Measurements from ENCODE around the gene DLST.
A peak's percentile ranks its signal among the peaks of the same experiment; 100 is the strongest.

DLST gene

GRCh38 chr14:74945261-74945851 is 63.6 kb downstream of the DLST start:
- no peak for DNase-seq

GRCh38 chr14:74945852-74946658 is 64.3 kb downstream of the DLST start:
- DNase-seq = peak; percentile 71

DNA sequence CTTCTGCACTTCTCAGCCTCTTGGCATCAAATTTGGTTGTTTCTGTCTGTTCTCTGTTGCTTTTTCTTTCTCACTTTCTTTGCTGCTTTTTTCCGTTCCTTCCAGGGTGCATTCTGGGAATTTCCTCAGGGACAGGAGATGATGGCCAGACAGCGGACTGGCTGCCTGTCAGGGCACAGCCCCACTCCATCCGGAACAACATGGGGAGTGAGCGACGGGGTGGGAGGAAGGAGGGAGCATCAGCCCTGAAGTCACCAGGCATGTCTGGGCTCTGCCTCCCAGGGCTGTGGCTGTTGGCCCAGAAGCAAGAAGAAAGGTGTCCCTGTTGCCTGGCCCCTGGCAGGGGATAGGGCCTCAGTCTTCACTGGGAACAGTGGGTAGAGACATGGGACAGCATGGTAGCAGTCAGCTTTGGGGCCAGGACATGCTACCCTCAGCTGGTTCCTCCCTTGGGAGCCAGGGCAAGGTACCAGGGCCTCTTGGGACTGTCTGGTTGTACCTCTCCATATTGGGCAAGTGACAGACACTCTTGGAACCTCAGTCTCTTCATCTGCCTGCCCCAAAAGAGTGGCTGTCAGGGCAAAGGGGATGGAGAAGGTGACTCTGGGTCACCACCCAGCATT is 65.1 kb downstream of the DLST start:
- no peak for DNase-seq

DNA sequence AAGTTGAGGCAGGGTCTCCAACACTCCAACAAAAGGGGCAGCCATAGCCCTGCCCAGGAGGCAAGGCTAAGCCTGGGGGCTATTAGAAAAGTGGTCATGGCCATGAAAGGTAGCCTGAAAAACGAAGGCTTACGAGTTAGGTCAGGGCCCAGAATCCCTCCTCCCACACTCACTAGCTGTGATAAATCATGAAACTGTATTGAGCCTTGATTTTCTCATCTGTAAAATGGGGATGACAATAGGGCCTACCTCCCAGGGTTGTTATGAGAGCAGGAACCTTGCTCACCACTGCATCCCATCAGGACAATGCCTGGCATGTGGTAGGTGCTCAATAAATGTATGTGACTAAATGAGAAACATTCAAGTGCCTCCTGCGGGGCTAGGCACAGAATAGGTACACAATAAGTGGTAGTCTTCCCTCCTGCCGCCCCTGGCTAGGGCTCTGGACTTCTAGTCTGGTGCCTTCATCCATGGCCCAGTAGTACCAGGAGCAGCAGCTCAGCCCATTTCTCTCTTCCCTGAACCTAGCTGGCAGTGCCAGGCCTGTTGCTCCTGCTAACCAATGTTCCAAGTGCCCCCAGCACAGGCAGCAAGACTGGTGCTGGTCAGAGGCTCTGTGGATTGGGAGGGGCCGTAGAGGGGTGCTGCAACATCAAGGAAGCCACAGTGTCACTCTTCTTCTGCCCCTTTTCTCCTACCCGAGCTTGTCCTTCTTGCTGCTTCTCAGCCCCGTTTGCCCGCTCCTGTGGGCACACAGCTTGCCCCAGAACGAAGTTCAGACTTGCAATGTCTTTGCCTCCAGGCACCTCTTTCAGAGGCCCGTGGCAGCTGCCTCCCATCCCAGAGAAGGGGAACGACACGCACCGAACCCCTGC is 65.9 kb downstream of the DLST start:
- no peak for DNase-seq

DNA sequence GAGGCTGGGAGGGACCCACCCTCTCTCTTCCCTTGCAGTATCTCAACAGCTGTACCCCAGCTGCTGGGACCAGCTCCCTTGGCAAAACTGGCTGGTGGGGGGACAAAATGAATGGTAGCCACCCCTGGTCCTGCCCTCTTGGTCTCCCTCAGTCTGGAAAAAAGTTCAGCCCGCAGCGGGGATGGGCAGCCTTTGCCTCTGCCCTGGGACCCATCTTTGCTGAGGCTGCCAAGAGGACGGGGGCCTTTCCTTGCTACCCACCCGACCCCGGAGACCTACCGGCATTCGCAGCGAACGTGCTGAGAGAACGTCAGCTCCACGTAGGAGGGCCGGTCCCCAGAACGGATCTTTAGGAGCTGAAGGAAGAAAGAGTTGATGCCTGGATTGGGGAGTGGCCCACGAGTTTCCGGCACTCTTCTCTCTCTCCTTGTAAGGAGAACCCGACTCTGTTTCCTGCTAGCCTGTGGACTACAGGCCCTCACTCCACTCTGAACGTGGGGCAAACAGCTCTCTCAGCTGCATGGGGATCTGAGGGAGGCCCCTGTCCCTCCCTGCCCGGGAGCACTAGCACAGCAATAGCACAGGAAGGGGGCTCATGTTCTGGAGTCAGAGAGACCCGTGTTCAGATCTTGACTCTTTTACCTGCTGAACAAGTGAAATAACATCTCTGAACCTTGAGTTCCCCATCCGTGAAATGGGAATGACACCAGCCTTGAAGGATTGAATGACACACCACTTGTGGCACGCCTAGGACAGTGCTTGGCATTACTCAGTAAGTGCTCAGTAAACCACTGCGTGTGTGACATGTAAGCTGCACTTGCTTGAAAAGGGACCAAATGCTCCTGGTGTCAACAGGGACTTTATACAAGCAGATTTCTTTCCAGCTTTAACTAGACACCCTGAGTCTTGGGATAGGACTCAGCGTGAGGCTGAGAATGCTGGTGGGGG is 66.8 kb downstream of the DLST start:
- no peak for DNase-seq

DNA sequence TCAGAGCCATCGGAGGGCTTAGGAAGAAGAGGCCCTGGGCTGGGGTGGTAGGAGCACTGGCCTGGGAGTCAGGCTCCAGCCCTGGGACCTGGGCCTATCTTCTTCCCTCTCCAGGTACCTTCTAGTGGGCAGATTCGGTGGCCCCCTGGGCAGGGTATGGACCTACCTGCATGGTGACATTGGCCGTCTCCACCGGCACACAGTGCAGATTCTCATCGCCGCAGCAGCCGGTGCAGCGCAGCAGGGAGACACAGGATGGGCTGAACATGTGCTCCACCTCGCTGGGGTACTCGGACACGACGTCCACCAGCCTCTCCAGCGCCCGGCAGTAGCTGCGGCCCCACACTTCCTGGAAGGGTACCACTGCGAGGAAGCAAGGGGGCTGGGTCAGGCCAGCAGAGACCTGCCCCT is 67.5 kb downstream of the DLST start:
- DNase-seq = no peak

GRCh38 chr14:74949859-74950573 is 68.3 kb downstream of the DLST start:
- no peak for DNase-seq

GRCh38 chr14:74950795-74951442 is 69.2 kb downstream of the DLST start:
- no peak for DNase-seq

- no peak for DNase-seq
Measured at GRCh38 chr14:74951443-74952179, 69.9 kb downstream of the DLST start.

DNA sequence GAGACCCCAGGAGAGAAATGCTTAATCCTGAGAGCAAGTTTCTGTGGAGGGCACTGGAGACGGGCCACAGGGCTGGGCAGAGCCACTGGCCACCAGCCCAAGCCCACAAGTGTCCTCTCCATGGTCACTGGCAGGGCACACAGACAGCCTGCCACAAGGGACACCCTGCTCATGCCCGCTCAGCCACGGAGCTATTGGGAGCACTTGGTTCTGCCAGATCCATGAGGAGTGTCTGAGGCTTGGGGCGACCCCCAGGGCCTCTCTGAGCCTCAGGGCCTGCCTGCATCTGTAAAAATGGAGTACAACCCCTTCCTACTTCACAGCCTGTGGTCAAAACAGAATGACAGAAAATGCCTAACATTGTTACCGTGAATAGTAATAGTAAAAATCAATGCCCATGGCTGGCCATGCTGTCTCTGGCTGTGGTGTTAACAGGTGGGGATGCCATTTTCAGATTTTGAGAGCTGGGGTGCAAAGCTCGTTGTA is 70.5 kb downstream of the DLST start:
- peak; percentile 11 for DNase-seq

DNA sequence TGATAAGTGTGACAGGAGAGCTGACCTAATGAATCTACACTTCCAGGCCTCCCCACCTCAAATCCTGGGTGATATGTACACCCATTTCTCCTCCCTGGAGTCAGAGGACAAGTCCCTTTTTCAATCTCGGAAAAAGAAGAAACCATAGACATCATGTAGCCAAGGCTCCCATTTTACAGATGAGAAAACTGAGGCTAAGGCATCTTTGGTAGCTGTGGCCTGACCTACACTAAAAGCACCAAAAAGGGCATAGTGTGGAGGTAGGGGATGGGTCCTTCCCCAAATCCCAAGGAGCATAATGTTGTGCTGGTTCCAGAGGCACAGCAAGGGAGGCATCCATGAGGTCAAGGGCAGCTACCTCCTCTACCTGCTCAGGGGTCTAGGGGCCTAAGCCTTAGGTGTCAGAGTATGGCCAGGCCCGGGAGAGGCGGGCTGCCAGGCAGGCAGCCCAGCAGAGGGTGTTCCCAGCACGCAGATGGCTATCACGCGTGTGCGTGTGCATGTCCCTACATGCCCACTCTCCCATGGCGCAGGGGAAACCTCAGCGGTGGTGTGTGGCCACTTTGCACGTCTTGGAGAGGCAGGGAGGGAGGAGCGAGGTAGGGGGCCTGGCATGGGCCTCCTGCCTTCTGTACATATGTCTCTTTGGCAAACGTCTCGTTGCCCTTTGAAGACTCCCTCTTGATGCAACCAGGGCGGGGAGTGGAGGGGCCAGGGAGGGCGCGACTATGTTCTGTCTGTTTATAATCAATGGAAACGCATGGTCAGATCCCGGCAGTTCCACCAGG is 71.2 kb downstream of the DLST start:
- DNase-seq = peak; percentile 14

Data from CD4-positive, alpha-beta T cell treated with Interleukin-15 for 1 hour (primary cell).